AG09319 (cell line): ENCODE results near the gene PI4K2A.
"Not testable (repeated sequence)": the region's sequence is repeated elsewhere in the genome, so short reads cannot be mapped to it uniquely, and the experiment has no call there.

ENCODE experiments used
- DNase-seq: peaks from one replicate; pipeline ENCODE4 v3.0.0-alpha.2; 2010; ENCODE audit warnings: low read depth; ENCODE audit errors: extremely low read depth
- CTCF ChIP-seq: IDR thresholded peaks from 2 replicates; pipeline ENCODE4 v1.5.1; 2011; ENCODE audit warnings: low read depth, mild to moderate bottlenecking, inconsistent platforms, low read length, moderate library complexity

PI4K2A gene

GRCh38 chr10:97629289-97629688 is 11.2 kb upstream of the PI4K2A start:
- no peak for DNase-seq
- TF ChIP-seq CTCF = no peak

DNA sequence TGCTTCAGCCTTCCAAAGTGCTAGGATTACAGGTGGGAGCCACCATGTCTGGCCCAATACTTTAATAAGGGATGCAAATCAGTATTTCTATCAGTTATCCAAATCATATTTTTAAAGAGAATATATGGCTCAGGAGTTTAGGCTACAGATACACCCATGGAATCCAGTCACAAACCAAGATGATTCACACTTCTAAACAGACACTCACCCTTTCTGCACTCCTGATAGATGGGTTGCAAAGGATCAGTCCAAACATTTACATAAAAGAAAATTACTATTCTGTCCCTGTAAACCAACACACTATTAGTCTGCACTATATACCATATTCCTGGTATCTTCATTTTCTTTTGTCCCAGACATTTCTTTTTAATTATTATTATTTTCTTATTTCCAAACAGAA is 9.4 kb upstream of the PI4K2A start:
- TF ChIP-seq CTCF = no peak
- DNase-seq = no peak

DNA sequence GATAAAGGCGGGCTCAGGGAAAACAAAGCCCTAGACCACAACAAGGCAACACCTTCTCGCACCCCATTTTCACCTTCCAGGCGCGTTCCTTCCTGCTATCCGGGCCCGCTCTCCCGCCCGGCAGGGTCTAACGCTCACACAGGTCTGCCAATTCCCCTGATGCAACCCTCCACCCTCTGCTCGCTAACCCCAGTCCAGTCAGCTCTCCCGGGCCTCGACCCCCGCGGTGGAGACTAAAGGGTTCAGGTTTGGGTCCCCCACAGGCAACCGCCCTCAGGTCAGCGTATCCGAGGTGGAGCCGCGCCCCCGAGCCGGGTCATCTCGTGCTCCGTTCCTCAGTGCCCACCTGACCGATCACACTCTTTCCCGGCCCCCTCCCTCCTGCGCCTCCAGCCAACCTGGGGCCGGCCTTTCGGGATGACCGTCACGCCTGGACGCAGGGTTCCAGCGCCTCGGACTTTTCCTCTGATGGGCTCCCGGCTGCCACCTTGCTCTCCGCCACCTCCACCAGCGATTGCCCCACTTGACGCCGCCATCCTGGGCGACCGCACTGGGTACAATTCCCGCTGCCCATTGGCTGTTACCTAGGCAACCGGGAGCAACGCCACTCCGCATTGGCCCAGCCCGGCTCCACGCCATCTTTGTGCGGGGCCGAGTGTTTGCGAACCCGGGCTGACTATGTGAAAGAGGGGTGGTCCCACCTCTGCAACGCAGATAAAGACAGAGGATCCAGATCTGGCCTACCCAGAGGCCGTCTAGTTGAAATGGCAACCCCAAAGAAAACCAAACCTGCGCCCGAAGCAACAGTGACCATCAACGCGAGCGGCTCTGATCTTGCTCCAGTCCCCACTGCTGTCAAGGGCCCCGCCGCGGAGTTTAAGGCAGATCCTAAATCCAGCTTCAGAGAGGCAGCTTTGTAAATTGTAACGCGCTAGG is 7.3 kb upstream of the PI4K2A start, which contains the start of gene MORN4:
TSS of gene MORN4 (minus strand) at position 552 of the 936 bp plus-strand sequence. CDS start 13,847 bp downstream, outside the sequence.
- DNase-seq = peak; percentile 68
- no peak for TF ChIP-seq CTCF

- no peak for TF ChIP-seq CTCF
- no peak for DNase-seq
These were observed 6.5 kb upstream of the PI4K2A start for GRCh38 chr10:97633921-97634320.

DNA sequence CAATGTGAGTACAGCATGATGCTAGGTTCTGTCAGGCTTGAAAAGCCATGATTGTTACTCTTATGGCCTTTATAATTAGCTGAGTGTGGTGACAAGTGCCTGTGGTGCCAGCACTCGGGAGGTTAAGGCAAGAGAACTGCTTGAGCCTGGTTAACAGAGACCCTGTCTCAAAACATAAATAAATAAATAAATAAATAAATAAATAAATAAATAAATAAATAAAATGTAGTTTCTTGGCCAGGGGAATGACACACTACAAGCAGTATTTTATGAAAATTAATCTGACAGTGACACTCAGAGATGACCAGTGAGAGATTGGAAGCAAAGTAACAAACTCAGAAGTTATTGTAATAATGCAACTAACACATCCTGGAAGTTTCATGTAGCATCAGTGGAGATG is 4.9 kb upstream of the PI4K2A start:
- DNase-seq = no peak
- TF ChIP-seq CTCF = no peak

- DNase-seq = not testable (repeated sequence)
These were observed 1.4 kb upstream of the PI4K2A start for GRCh38 chr10:97639090-97639489.

- no peak for DNase-seq
- TF ChIP-seq CTCF = no peak; the same call in 1 of the 2 replicates
These were observed 669 bp downstream of the PI4K2A start for GRCh38 chr10:97640868-97641811.

GRCh38 chr10:97642471-97643159 is 2.1 kb downstream of the PI4K2A start:
- not testable (repeated sequence) for DNase-seq
